Lung (tissue), 12 donors: ENCODE measurements around the gene FGGY. TPM values are rescaled to one million over a fixed set of nuclear protein-coding genes. Genes with fewer than 3 reads are reported as not detected.

Experiments
- ATAC-seq: fragments of 200-7000 bp; cut with Tn5 transposase; one replicate; pipeline ENCODE4 v1.9.1; 2020; ENCODE audit warnings: moderate number of reproducible peaks; ENCODE audit not compliant: insufficient read depth, low FRiP score
- DNase-seq, 3 donors: peaks; one replicate each; pipeline ENCODE4 v3.0.0-alpha.2; 2013 to 2017
- H3K27ac ChIP-seq, 2 donors: one replicate each; pipeline ENCODE4 v1.5.1; 2013; ENCODE audit warnings: mild to moderate bottlenecking in 2 of 2, moderate library complexity in 2 of 2, control low read depth in 1 of 2, inconsistent platforms in 1 of 2, low read depth in 1 of 2, low read length in 1 of 2
- H3K27me3 ChIP-seq, 3 donors: one replicate each; pipeline ENCODE4 v1.5.1; 2013; ENCODE audit warnings: low read length in 2 of 3; ENCODE audit not compliant: control insufficient read depth in 3 of 3, insufficient read depth in 3 of 3
- H3K36me3 ChIP-seq, 4 donors: one replicate each; pipeline ENCODE4 v1.5.1; 2013; ENCODE audit warnings: low read length in 4 of 4, mild to moderate bottlenecking in 1 of 4, moderate library complexity in 1 of 4; ENCODE audit not compliant: control insufficient read depth in 4 of 4, insufficient read depth in 4 of 4
- H3K4me1 ChIP-seq, 5 donors: one replicate each; pipeline ENCODE4 v1.5.1; 2013; ENCODE audit warnings: low read length in 5 of 5, mild to moderate bottlenecking in 2 of 5, moderate library complexity in 1 of 5; ENCODE audit not compliant: control insufficient read depth in 5 of 5, insufficient read depth in 5 of 5
- H3K4me3 ChIP-seq: one replicate; pipeline ENCODE4 v1.5.1; 2013; ENCODE audit warnings: mild to moderate bottlenecking, control low read depth, moderate library complexity
- H3K9ac ChIP-seq, 2 donors: one replicate each; pipeline ENCODE4 v1.5.1; 2013; ENCODE audit warnings: low read length in 2 of 2, control low read depth in 1 of 2; ENCODE audit not compliant: insufficient read depth in 1 of 2
- H3K9me3 ChIP-seq, 4 donors: one replicate each; pipeline ENCODE4 v1.5.1; 2013; ENCODE audit warnings: low read length in 3 of 4, mild to moderate bottlenecking in 1 of 4, moderate library complexity in 1 of 4; ENCODE audit not compliant: control insufficient read depth in 4 of 4, insufficient read depth in 3 of 4
- CTCF ChIP-seq: IDR thresholded peaks from 2 replicates; pipeline ENCODE4 v1.5.1; 2012; ENCODE audit warnings: mild to moderate bottlenecking; ENCODE audit errors: control extremely low read depth, extremely low read depth
- WGBS, 2 donors: extraction: QIAGEN DNeasy Blood & Tissue Kit; methylation state at CpG; one replicate each; pipeline ENCODE4 v1.1.7; 2013; 5-methylcytosine and 5-hydroxymethylcytosine counted together
- polyA plus RNA-seq, 2 donors: library from polyadenylated mRNA; stranded (reverse); fragments of 200-250 nt; gene quantifications; one replicate each; pipeline ENCODE4 v1.2.1, GENCODE V29; 2013
- total RNA-seq, 2 donors: library from RNA; depleted of rRNA in 1 of 2; stranded (reverse); fragments of >200 nt in 1 of 2; gene quantifications; one replicate each; pipeline ENCODE4 v1.2.1, GENCODE V29; 2014 to 2021
- donor health status: control.
- donor health status: control.
- donor health status: Bipolar disorder and iron deficiency.
- donor health status: healthy.
- donor health status: DM: yes; HTN: yes; CAD: no.

Gene FGGY
- total and polyA plus RNA-seq, 4 donors = 16.1 to 42.3 (median 18.3) TPM

GRCh38 chr1:59592924-59593323 is 296.0 kb downstream of the FGGY start:
- Histone ChIP-seq H3K36me3 (no peaks in the 10 kb centered on the region), H3K9ac (no peak overlapping the region), H3K9me3 (peaks cover 0 to 2% (median 0%) of the 10 kb centered on the region in 4 donors), H3K4me3 (no peak overlapping the region), H3K4me1 (peaks cover 0 to 24% (median 3%) of the 10 kb centered on the region in 5 donors), H3K27me3 (no peaks in the 10 kb centered on the region), H3K27ac (no peak overlapping the region)
- DNase-seq = no peak
- 93 to 96% methylated on average over 2 of the region's 2 CpGs for WGBS, 2 donors
- TF ChIP-seq CTCF = no peak
- ATAC-seq = no peak

GRCh38 chr1:59593798-59594790 is 297.2 kb downstream of the FGGY start:
- no peak for ATAC-seq
- WGBS, 2 donors = 86 to 92% methylated on average over 5 of the region's 5 CpGs

GRCh38 chr1:59595774-59596173 is 298.9 kb downstream of the FGGY start:
- Histone ChIP-seq H3K27me3 (no peaks in the 10 kb centered on the region), H3K4me3 (no peak overlapping the region), H3K36me3 (no peaks in the 10 kb centered on the region), H3K9me3 (peaks cover 0 to 2% (median 0%) of the 10 kb centered on the region in 4 donors), H3K9ac (no peak overlapping the region), H3K4me1 (peaks cover 0 to 31% (median 3%) of the 10 kb centered on the region in 5 donors), H3K27ac (no peak overlapping the region)
- no peak for TF ChIP-seq CTCF
- 52 to 61% methylated on average over 3 of the region's 3 CpGs for WGBS, 2 donors
- DNase-seq (peak in 2 of 3 donors; percentile 37 to 58), ATAC-seq (no peak)

More at GRCh38 chr1:59593798-59594790, 297.2 kb downstream of the FGGY start:
- Histone ChIP-seq H3K4me3 (no peak overlapping the region), H3K9me3 (peaks cover 0 to 2% (median 0%) of the 10 kb centered on the region in 4 donors), H3K27ac (no peak overlapping the region), H3K36me3 (no peaks in the 10 kb centered on the region), H3K4me1 (peaks cover 0 to 31% (median 3%) of the 10 kb centered on the region in 5 donors), H3K9ac (no peak overlapping the region), H3K27me3 (no peaks in the 10 kb centered on the region)
- no peak for DNase-seq
- no peak for TF ChIP-seq CTCF
